Suprapubic skin (tissue), 4 donors: Measurements from ENCODE around the gene OSBP2. TPM values are rescaled to one million over a fixed set of nuclear protein-coding genes. Genes with fewer than 3 reads are reported as not detected.

Source experiments
- DNase-seq, 2 donors: peaks; one replicate each; pipeline ENCODE4 v3.0.0-alpha.2; 2019; ENCODE audit warnings: low spot score in 2 of 2
- H3K27ac ChIP-seq: fragments of 200-600 bp; sonication (generic); one replicate; pipeline ENCODE4 v1.5.1; 2019
- H3K27me3 ChIP-seq: fragments of 200-600 bp; sonication (generic); one replicate; pipeline ENCODE4 v1.5.1; 2019
- H3K36me3 ChIP-seq: fragments of 200-600 bp; sonication (generic); one replicate; pipeline ENCODE4 v1.5.1; 2019
- H3K4me1 ChIP-seq: fragments of 200-600 bp; sonication (generic); one replicate; pipeline ENCODE4 v1.5.1; 2019
- H3K4me3 ChIP-seq: fragments of 200-600 bp; sonication (generic); one replicate; pipeline ENCODE4 v1.5.1; 2019; ENCODE audit warnings: mild to moderate bottlenecking
- H3K9me3 ChIP-seq: fragments of 200-600 bp; sonication (generic); one replicate; pipeline ENCODE4 v1.5.1; 2019
- EP300 ChIP-seq: sonication (generic); formaldehyde crosslinking; IDR thresholded peaks from one replicate; pipeline ENCODE4 v1.6.1; 2017; ENCODE audit warnings: antibody characterized with exemption
- POLR2A ChIP-seq, 2 donors: fragments of 450-650 bp; IDR thresholded peaks; one replicate each; pipeline ENCODE4 v1.6.1; 2017; ENCODE audit warnings: antibody characterized with exemption in 2 of 2, mild to moderate bottlenecking in 2 of 2, moderate library complexity in 2 of 2
- POLR2AphosphoS5 ChIP-seq, 3 donors: sonication (generic); formaldehyde crosslinking; IDR thresholded peaks; one replicate each; pipeline ENCODE4 v1.6.1; 2017; ENCODE audit warnings: antibody characterized with exemption in 3 of 3
- WGBS: methylation state at CpG from one replicate; pipeline ENCODE4 v1.1.5; 2018; 5-methylcytosine and 5-hydroxymethylcytosine counted together
- total RNA-seq, 4 donors: library from RNA; depleted of rRNA; stranded (reverse); fragments of >200 nt; gene quantifications; one replicate each; pipeline ENCODE4 v1.1.0, GENCODE V29; 2016
- TF ChIP-seq, protein P1 (sequence below), 2 donors: fragments of 200-600 bp in 1 of 2; fragments of 450-650 bp in 1 of 2; sonication (generic) in 1 of 2; IDR thresholded peaks; one replicate each; pipeline ENCODE4 v1.5.1; 2016 to 2019; ENCODE audit warnings: antibody characterized with exemption in 2 of 2, mild to moderate bottlenecking in 1 of 2, moderate library complexity in 1 of 2

Gene OSBP2
- total RNA-seq, 4 donors from 2014 or later, result 3.9 to 11.3 (median 6.4) TPM

DNA sequence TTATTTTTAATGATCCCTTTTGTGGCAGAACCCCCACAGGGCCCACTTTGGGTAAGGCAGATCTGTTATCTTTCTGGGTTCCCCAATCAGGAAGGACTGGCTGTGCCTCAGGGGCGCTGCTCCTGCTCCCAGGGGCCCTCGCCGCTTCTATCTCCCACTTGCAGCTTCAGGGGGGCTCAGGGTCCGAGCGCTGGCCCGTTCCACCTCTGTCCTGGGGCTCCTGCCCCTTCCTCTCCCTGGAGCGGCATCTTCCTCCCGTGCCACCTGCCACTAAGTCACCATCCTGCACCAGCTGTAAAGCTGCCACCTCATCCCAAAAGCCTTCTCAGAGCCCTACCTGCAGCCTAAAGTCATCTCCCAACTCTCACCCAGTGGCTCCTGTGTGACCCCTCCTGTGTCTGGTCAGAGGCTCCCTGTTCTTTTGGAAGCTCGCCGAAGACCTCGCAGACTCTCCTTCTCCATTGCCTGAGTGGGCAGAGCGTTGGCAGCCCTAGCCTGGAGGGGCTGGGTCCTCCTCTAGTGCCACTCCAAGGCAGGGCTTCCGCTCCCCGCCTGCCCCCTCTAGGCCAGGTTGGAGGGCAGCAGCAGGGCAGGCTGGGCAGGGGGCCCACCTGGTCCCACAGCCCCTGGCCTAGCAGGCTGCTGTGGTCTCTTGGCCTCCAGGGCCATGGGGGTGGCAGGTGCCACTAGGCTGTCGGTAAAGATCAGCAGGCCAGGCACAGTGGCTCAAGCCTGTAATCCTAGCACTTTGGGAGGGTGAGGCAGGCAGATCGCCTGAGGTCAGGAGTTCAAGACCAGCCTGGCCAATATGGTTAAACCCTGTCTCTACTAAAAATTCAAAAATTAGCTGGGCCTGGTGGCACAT lies 167.2 kb downstream of the OSBP2 start:
- Histone ChIP-seq H3K36me3 (no peaks in the 10 kb centered on the region), H3K27ac (no peak overlapping the region), H3K4me3 (no peak overlapping the region), H3K27me3 (no peaks in the 10 kb centered on the region), H3K4me1 (no peaks in the 10 kb centered on the region), H3K9me3 (no peaks in the 10 kb centered on the region)
- TF ChIP-seq POLR2AphosphoS5 (IDR thresholded peaks at IDR 0.05) (no peak), POLR2A (IDR thresholded peaks at IDR 0.05) (no peak), EP300 (no peak)
- TF ChIP-seq, protein P1, sequence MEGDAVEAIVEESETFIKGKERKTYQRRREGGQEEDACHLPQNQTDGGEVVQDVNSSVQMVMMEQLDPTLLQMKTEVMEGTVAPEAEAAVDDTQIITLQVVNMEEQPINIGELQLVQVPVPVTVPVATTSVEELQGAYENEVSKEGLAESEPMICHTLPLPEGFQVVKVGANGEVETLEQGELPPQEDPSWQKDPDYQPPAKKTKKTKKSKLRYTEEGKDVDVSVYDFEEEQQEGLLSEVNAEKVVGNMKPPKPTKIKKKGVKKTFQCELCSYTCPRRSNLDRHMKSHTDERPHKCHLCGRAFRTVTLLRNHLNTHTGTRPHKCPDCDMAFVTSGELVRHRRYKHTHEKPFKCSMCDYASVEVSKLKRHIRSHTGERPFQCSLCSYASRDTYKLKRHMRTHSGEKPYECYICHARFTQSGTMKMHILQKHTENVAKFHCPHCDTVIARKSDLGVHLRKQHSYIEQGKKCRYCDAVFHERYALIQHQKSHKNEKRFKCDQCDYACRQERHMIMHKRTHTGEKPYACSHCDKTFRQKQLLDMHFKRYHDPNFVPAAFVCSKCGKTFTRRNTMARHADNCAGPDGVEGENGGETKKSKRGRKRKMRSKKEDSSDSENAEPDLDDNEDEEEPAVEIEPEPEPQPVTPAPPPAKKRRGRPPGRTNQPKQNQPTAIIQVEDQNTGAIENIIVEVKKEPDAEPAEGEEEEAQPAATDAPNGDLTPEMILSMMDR (IDR thresholded peaks at IDR 0.05), result no peak
- 84% methylated on average over 13 of the region's 16 CpGs for WGBS
- peak; percentile 34 to 74 for DNase-seq

DNA sequence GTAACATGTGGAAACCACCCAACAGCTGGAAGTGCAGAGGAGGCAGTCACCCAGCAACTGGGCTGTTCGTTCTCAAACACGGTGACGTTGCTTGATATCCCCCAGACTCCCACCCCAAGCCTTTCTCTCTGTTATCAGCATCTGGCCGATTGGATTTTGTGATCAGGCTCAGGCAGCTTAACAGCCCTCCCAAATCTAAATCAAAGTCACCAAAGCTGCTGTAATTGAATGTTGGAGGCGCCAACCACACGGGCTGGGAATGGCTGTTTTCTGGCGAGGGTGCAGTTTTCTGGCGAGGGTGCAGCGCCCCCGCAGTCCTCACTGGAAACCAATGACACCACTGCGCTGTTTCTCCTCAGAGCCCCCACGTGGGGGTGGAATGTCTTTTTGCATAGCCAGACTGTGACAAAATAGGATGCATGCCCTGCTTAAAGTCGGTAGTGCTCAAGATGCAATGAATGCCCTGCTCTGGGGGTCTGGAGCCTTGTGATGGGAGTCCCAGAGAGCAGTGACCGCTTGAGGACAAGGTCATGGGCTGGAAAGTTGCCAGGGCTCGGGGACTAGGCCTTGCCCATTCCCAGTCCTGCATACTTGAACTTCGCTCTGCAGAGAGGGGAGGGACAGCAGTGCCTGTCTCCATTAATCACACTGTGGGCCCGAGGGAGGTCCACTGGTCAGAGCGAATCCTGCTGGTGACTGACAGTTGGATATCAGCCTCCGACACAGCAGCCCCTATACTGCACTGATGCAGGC lies 168.6 kb downstream of the OSBP2 start:
- peak; percentile 31 to 75 for DNase-seq
- 56% methylated on average over 14 of the region's 19 CpGs for WGBS
- Histone ChIP-seq H3K27me3 (no peaks in the 10 kb centered on the region), H3K9me3 (no peaks in the 10 kb centered on the region), H3K27ac (no peak overlapping the region), H3K4me1 (no peaks in the 10 kb centered on the region), H3K4me3 (no peak overlapping the region), H3K36me3 (no peaks in the 10 kb centered on the region)
- TF ChIP-seq EP300 (no peak), POLR2AphosphoS5 (IDR thresholded peaks at IDR 0.05) (no peak), POLR2A (IDR thresholded peaks at IDR 0.05) (no peak)
- TF ChIP-seq, protein P1 (IDR thresholded peaks at IDR 0.05), result no peak

DNA sequence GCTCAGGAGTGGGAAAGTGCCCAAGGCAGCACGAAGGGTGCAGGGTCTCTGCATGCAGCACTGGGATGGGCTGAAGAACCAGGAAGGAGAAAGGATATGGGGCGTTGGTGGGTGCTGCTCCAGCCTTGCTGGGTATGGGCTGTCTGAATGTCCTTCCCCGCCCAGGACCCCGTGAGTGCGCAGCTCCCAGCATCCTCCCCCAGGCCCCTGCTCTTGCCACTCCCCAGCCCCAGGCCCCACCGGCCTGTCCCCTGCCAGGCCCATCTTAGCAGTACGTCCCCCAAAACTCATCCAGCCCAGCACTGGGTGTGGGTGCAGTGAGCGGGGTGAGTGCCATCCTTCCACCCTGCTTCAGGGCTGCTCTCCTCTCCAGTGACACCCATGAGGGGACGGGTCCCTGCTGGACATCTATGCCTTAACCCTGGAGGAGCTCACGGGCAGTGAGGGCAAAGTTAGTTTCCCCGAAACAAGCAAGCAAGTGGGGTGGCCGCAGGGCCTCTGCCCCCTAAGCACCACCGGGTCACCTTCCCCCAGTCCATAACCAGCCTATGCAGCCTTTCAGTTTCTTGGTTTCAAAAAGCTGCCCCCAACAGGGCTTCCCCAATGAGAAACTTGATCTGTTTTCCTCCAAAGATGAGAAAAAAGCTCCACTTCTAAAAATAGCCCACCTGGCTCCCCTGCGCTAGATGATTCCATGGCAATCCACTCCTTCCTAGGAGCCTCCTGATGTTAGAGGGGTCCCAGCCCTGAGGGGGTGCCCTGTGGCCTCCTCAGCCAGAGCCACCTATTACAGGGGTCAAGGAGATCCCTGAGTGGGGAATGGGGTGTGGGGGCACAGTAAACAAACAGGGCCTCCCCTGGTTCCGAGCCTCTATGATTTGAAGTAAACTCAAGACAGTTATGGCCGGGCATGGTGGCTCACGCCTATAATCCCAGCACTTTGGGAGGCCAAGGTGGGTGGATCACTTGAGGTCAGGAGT lies 170.1 kb downstream of the OSBP2 start:
- Histone ChIP-seq H3K9me3 (no peaks in the 10 kb centered on the region), H3K27me3 (no peaks in the 10 kb centered on the region), H3K36me3 (no peaks in the 10 kb centered on the region), H3K4me1 (no peaks in the 10 kb centered on the region), H3K27ac (no peak overlapping the region), H3K4me3 (no peak overlapping the region)
- DNase-seq, result peak; percentile 41 to 73
- no peak for TF ChIP-seq POLR2A (IDR thresholded peaks at IDR 0.05)
- TF ChIP-seq, protein P1 (IDR thresholded peaks at IDR 0.05), result no peak
- TF ChIP-seq EP300, result no peak
- no peak for TF ChIP-seq POLR2AphosphoS5 (IDR thresholded peaks at IDR 0.05)
- WGBS, result 95% methylated on average over 11 of the region's 17 CpGs

DNA sequence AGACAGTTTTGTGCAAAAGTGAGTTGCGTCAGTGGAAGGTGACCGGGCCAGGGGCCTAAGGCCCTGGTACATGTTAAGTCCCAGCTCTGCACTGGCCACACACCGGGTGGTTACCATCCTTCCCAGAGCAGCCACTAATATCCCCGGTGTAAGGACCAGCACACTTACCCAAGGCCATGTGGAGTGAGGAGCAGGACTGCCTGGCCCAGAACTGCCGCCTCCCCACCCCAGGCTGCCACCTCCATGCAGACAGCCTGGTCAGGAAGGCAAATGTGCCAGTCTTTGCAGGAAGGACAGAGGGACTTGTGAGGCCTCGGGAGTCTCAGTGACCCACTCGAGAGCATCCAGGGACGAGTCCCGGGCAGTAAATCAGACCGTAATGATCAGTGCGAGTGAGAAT lies 171.0 kb downstream of the OSBP2 start:
- no peak overlapping the region for H3K27ac ChIP-seq
- TF ChIP-seq, protein P1 (IDR thresholded peaks at IDR 0.05), result no peak
- TF ChIP-seq POLR2A (IDR thresholded peaks at IDR 0.05), result no peak
- TF ChIP-seq EP300, result no peak
- TF ChIP-seq POLR2AphosphoS5 (IDR thresholded peaks at IDR 0.05), result no peak
- no peaks in the 10 kb centered on the region for H3K27me3 ChIP-seq
- WGBS, result 95% methylated on average over 11 of the region's 11 CpGs
- no peaks in the 10 kb centered on the region for H3K9me3 ChIP-seq
- H3K36me3 ChIP-seq, result peaks cover 1% of the 10 kb centered on the region
- H3K4me1 ChIP-seq, result no peaks in the 10 kb centered on the region
- H3K4me3 ChIP-seq, result no peak overlapping the region
- peak; percentile 22 to 70 for DNase-seq
